DOHH2 (cell line): ENCODE measurements around the gene CCDC122.

Source experiments
- EZH2phosphoT487 ChIP-seq: fragments of 200-600 bp; sonication (generic); IDR thresholded peaks from 2 replicates; pipeline ENCODE4 v1.6.1; 2017; ENCODE audit warnings: borderline replicate concordance, mild to moderate bottlenecking, antibody characterized with exemption, low read length, moderate library complexity, mixed read lengths
- TF ChIP-seq, protein P1 (sequence below): fragments of 200-600 bp; sonication (generic); IDR thresholded peaks from one replicate; pipeline ENCODE4 v1.5.1; 2014; ENCODE audit warnings: antibody characterized with exemption, mild to moderate bottlenecking, low read depth, low read length; ENCODE audit not compliant: poor library complexity, severe bottlenecking

DNA sequence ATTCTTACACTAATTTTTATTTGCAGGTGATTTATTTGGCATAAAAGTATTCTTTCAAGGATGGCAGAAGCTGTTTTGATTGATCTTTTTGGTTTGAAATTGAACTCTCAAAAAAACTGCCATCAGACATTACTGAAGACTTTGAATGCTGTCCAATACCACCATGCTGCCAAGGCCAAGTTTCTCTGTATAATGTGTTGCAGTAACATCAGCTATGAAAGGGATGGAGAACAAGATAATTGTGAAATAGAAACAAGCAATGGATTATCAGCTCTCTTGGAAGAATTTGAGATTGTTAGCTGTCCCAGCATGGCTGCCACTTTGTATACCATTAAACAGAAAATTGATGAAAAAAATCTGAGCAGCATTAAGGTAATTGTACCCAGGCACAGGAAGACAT, 1.4 kb upstream of the CCDC122 start:
- no peak for TF ChIP-seq EZH2phosphoT487
- TF ChIP-seq, protein P1, sequence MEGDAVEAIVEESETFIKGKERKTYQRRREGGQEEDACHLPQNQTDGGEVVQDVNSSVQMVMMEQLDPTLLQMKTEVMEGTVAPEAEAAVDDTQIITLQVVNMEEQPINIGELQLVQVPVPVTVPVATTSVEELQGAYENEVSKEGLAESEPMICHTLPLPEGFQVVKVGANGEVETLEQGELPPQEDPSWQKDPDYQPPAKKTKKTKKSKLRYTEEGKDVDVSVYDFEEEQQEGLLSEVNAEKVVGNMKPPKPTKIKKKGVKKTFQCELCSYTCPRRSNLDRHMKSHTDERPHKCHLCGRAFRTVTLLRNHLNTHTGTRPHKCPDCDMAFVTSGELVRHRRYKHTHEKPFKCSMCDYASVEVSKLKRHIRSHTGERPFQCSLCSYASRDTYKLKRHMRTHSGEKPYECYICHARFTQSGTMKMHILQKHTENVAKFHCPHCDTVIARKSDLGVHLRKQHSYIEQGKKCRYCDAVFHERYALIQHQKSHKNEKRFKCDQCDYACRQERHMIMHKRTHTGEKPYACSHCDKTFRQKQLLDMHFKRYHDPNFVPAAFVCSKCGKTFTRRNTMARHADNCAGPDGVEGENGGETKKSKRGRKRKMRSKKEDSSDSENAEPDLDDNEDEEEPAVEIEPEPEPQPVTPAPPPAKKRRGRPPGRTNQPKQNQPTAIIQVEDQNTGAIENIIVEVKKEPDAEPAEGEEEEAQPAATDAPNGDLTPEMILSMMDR: no peak
